Esophagus (tissue), 2 donors: Measurements from ENCODE around the gene GPR84. TPM values are rescaled to one million over a fixed set of nuclear protein-coding genes. Genes with fewer than 3 reads are reported as not detected.

Source experiments
- H3K27ac ChIP-seq, 2 donors: one replicate each; pipeline ENCODE4 v1.5.1; 2013; ENCODE audit warnings: low read depth in 2 of 2, mild to moderate bottlenecking in 2 of 2, inconsistent platforms in 1 of 2, low read length in 1 of 2, moderate library complexity in 1 of 2
- H3K27me3 ChIP-seq, 2 donors: one replicate each; pipeline ENCODE4 v1.6.1; 2013; ENCODE audit warnings: low read length in 2 of 2, control low read depth in 1 of 2, mild to moderate bottlenecking in 1 of 2; ENCODE audit not compliant: insufficient read depth in 2 of 2, control insufficient read depth in 1 of 2
- H3K36me3 ChIP-seq, 2 donors: one replicate each; pipeline ENCODE4 v1.6.1; 2013; ENCODE audit warnings: low read length in 1 of 2; ENCODE audit not compliant: control insufficient read depth in 2 of 2, insufficient read depth in 2 of 2
- H3K4me1 ChIP-seq, 2 donors: one replicate each; pipeline ENCODE4 v1.6.1; 2013; ENCODE audit warnings: low read length in 1 of 2; ENCODE audit not compliant: control insufficient read depth in 2 of 2, insufficient read depth in 2 of 2
- H3K4me3 ChIP-seq, 2 donors: one replicate each; pipeline ENCODE4 v1.5.1; 2013; ENCODE audit warnings: low read length in 2 of 2, mild to moderate bottlenecking in 2 of 2, low read depth in 1 of 2, moderate library complexity in 1 of 2
- H3K9me3 ChIP-seq, 2 donors: one replicate each; pipeline ENCODE4 v1.6.1; 2013; ENCODE audit warnings: mild to moderate bottlenecking in 2 of 2, low read depth in 1 of 2, low read length in 1 of 2, moderate library complexity in 1 of 2; ENCODE audit not compliant: control insufficient read depth in 2 of 2, insufficient read depth in 1 of 2
- WGBS, 2 donors: extraction: QIAGEN DNeasy Blood & Tissue Kit; methylation state at CpG; one replicate each; pipeline ENCODE4 v1.1.7; 2013; 5-methylcytosine and 5-hydroxymethylcytosine counted together
- polyA plus RNA-seq, 2 donors: library from polyadenylated mRNA; stranded (reverse); fragments of 200-250 nt; gene quantifications; one replicate each; pipeline ENCODE4 v1.2.3, GENCODE V29; 2013
- donor health status: healthy with polysubstance abuse.
- donor health status: Bipolar disorder and iron deficiency.

The GPR84 gene
- polyA plus RNA-seq, 2 donors, result 0.29 TPM

DNA sequence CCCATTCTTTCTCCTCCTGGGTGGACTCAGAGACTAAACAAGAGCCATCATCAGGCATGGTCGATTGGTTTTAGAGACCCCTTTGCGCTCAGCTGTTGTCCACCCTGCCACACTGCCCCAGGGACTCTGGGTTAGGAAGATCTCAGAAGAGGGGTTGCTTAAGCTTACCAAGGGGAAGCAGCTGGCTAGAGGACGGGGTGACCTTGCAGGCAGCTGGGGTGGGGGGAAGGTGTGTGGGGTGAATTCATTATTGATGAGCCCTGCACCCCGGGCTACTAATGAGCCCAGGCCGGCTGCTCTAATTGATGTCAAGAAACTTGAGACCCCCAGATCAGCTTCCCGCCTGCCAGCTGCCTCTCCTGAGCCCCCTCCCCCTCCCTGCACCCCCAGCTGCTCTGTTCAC lies 28.9 kb upstream of the GPR84 start:
- Histone ChIP-seq H3K27me3 (no peaks in the 10 kb centered on the region), H3K4me1 (peaks cover 0 to 21% of the 10 kb centered on the region in 2 donors), H3K27ac (peak overlapping the region; percentile 52 to 75), H3K36me3 (peaks cover 4% of the 10 kb centered on the region in 2 donors), H3K9me3 (no peaks in the 10 kb centered on the region), H3K4me3 (no peak overlapping the region)
- WGBS, 2 donors, result 63 to 70% methylated on average over 5 to 6 of the region's 6 CpGs

DNA sequence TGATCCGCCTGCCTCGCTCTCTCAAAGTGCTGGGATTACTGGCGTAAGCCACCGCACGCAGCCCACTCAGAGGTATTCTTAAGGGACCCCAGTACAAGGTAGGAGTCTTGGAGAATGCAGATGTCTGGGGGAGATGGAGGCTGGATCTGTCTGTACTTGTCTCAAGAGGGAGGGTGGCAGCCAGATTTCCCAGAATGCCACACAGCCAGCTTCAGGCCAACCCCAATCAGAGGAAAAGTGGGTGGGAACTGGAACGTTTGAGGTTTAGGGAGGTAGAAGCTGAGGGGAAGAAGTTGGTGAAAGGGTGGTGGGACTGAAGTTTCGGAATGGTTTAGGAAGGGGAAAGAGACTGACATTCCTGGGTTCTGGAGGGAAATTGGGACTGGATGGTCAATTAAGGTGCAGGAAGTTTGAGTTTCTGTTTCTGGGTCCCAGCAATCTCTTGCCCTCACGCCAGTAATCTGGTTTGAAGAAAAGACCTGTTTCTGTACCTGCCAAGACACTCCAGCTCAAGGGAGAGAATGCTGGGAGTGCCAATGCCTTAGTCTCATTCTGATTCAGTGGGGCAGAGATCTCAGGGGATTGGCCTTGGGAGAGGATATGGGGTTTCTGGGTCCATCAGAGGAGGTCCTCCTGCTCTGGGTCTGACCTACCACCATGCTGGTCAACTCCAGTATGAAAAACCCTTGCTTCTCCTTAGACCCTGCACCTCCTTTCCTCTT lies 28.4 kb upstream of the GPR84 start:
- 66 to 71% methylated on average over 8 of the region's 8 CpGs for WGBS, 2 donors
- peak overlapping the region; percentile 52 to 75 for H3K27ac ChIP-seq
- H3K4me1 ChIP-seq, result peaks cover 0 to 21% of the 10 kb centered on the region in 2 donors
- no peaks in the 10 kb centered on the region for H3K27me3 ChIP-seq
- no peak overlapping the region for H3K4me3 ChIP-seq
- H3K36me3 ChIP-seq, result peaks cover 4% of the 10 kb centered on the region in 2 donors
- H3K9me3 ChIP-seq, result no peaks in the 10 kb centered on the region

DNA sequence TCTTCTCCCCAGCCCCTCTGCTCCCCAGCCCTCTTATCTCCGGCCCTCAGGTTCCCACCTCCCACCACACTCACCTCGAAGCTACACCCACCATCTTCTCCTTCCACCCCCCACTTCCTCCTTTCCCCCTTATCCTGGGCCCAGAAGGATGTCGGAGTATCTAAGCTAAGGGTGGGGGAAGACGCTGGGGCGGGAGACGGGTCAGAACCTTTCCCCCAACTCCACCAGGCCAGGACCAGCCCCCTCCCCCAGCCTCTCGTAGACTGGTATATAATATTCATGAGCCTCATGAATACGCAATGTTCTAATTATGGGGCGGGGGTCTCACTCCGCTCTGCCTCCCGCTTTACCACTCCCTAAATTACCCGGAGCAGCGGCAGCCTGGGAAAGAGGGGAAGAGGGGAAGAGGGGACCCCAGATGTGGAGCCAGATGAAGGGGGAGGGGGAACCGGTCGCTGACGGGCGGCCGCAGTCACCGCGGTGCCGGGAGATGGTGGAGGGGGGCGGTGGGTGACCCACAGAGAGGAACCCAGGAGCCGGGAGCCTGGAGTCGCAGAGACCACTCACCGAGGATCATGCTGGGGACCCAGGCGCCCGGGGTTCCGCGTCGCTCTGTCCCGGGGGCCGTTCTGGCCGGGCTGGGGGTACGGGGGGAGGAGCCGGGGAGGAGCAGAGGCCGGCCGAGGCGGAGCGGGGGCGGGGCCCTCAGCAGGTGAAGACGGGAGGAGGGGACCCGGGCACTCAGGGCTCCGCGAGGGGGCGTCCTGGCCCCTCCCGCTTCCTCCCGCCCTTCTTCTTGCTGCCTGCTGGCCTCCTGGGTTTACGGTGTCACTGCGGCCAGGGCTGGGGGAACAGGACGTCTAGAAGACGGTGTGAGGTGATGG lies 26.6 kb upstream of the GPR84 start:
- H3K27ac ChIP-seq, result peak overlapping the region; percentile 70 to 92
- H3K4me3 ChIP-seq, result peak overlapping the region; percentile 69 to 83
- no peaks in the 10 kb centered on the region for H3K36me3 ChIP-seq
- 13 to 14% methylated on average over 43 to 51 of the region's 51 CpGs for WGBS, 2 donors
- H3K4me1 ChIP-seq, result peaks cover 0 to 31% of the 10 kb centered on the region in 2 donors
- H3K27me3 ChIP-seq, result no peaks in the 10 kb centered on the region
- no peaks in the 10 kb centered on the region for H3K9me3 ChIP-seq

DNA sequence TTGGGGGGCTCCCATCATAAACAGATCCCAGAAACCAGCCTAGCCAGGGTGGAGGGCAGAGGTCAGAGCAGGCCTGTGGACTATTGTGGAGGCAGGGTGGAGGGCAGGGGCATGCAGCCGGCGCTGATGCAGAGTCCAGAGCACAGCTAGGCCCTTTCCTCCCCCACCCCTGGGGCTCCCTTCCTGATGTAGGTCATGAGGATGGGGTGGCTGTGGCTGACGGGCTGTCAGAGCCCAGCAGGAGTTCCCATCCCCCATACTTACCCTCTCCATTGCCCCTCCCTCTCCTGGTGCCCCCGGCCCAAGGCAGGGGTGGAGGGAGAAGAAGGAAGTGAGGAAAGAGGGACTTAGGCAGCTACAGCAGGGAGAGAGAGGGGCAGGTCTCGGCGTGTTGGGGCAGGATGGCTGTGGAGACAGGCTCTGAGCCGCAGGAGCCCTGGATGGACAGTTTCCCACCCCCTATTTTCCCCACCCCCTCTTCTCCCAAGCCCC lies 25.9 kb upstream of the GPR84 start:
- Histone ChIP-seq H3K9me3 (no peaks in the 10 kb centered on the region), H3K4me3 (peak overlapping the region; percentile 69 to 83), H3K27me3 (no peaks in the 10 kb centered on the region), H3K36me3 (no peaks in the 10 kb centered on the region), H3K27ac (peak overlapping the region; percentile 76 to 92), H3K4me1 (peaks cover 0 to 33% of the 10 kb centered on the region in 2 donors)
- WGBS, 2 donors, result 46 to 62% methylated on average over 6 to 7 of the region's 7 CpGs

DNA sequence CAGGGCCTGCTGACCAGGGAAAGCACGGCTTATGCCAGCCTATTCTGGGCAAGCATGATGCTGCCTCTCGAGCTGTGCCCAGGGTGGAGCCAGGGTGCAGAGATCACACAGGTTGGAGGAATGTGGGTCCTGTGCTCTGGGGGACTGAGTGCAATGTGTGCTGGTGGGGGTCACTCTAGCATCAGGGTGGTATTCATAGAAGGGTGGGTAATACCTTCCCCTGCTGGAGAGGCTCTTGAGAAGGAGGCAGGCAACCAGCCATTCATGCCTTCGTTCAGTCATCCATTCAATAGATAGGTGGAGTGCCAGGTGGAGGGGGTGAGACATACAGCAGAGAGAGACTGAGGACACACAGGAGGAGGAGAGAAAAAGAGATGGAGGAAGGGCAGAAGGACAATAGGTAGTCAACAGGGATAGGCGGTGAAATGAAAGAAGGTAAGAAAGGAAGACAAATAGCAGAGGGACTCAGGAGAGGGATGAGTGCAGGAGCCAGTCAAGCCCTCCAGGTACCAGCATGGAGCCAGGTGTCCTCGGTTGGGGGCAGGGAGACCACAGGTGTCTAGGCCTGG lies 25.4 kb upstream of the GPR84 start:
- 56 to 72% methylated on average over 5 of the region's 5 CpGs for WGBS, 2 donors
- Histone ChIP-seq H3K9me3 (no peaks in the 10 kb centered on the region), H3K27ac (peak overlapping the region; percentile 76 to 92), H3K27me3 (no peaks in the 10 kb centered on the region), H3K4me1 (peaks cover 0 to 33% of the 10 kb centered on the region in 2 donors), H3K36me3 (no peaks in the 10 kb centered on the region), H3K4me3 (peak overlapping the region; percentile 69 to 83)

DNA sequence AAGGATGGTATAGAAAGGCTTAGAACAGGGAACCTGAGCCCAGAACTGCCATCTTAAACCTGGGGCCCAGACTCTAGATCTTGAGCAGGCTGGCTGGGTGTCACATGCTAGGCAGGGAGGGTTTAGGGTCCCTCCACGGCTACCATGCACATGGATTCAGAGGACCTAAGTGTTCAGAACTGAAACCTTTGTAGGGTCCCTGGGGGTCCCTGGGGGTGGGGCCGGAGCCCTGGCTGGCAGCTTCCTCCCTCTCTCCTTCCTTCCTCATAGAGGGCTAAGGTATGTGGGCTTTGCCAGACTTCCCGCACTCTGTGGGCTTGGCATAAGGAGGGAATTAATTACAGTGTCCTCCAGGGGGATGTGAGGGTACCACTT lies 24.8 kb upstream of the GPR84 start:
- H3K4me1 ChIP-seq, result peaks cover 0 to 35% of the 10 kb centered on the region in 2 donors
- H3K4me3 ChIP-seq, result no peak overlapping the region
- no peaks in the 10 kb centered on the region for H3K36me3 ChIP-seq
- peak overlapping the region; percentile 76 to 92 for H3K27ac ChIP-seq
- no peaks in the 10 kb centered on the region for H3K9me3 ChIP-seq
- WGBS, 2 donors, result 61 to 78% methylated on average over 3 of the region's 3 CpGs
- no peaks in the 10 kb centered on the region for H3K27me3 ChIP-seq

DNA sequence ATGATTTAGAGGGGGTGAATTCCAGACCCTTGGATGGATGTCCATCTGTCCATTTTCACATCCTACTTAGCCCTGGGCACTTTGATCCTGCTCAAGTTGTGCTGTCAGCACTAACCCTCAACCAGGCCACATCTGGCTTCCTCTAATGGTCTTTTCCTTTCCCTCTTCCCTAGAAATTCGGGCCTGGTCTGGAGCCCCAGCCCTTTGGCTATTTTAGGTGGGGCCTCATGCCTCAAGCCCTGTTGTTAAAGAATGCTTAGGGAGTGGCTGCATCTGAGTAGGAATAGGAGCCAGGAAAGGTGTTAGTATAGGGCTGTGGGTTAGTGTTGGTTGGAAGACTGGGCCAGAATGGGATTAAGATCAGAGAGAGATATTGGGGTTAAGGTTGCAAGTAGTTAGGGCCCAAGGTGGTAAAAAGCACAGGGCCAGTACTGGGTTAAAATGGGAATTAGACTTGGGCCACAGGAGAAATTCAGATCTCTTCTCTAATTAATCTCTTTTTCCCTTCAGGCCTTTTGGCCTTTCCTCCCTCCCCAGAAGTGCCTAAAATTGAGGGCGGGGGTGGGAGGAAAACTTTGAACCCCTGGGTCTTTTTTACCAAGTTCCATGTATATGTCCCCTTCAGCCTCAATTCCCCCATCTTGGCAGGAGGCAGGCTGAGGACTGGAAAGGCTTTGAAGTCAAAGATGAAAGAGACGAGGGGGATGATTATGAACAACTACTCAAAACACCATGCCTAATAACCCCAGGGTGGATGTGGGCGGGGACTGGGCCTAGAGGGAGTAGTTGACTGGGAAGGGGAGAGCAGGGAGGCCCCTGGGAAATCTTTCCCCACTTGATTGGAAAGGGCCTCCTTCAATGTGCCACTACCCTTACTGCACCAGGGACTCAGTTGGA lies 24.2 kb upstream of the GPR84 start:
- WGBS, 2 donors, result 44 to 57% methylated on average over 4 of the region's 4 CpGs
- no peaks in the 10 kb centered on the region for H3K27me3 ChIP-seq
- H3K4me1 ChIP-seq, result peaks cover 0 to 35% of the 10 kb centered on the region in 2 donors
- H3K27ac ChIP-seq, result peak overlapping the region; percentile 76 to 92
- no peak overlapping the region for H3K4me3 ChIP-seq
- H3K36me3 ChIP-seq, result no peaks in the 10 kb centered on the region
- H3K9me3 ChIP-seq, result no peaks in the 10 kb centered on the region

DNA sequence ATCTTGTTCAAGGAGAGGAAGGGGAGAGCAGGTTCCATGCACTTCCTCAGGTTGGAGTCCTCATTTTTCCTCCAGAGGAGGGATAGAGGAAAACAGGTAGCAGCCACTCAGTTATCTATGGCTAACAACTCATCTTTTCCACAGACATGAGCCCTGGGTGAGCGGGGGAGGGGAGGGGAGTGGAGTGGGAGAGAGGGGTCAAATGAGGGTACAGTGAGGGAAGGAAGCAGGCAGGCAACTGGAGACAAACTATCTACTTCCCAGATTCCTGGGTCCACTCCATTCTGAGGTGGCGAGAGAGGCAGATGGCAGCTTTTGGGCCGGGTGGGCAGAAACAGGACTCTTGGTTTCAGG lies 22.8 kb upstream of the GPR84 start:
- H3K27ac ChIP-seq, result peak overlapping the region; percentile 65 to 86
- no peaks in the 10 kb centered on the region for H3K9me3 ChIP-seq
- H3K4me1 ChIP-seq, result peaks cover 0 to 32% of the 10 kb centered on the region in 2 donors
- H3K36me3 ChIP-seq, result no peaks in the 10 kb centered on the region
- H3K4me3 ChIP-seq, result no peak overlapping the region
- no peaks in the 10 kb centered on the region for H3K27me3 ChIP-seq
- 83 to 89% methylated on average over 3 of the region's 3 CpGs for WGBS, 2 donors
